ENCODE results near the gene CELF4. TPM values are rescaled to one million over a fixed set of nuclear protein-coding genes. Genes with fewer than 3 reads are reported as not detected.

Gene CELF4
- polyA plus RNA-seq, 5 donors, result 7.1 to 8.8 (median 8.5) TPM

- no peak for DNase-seq
These were observed 327.1 kb downstream of the CELF4 start for GRCh38 chr18:37238282-37239108.

- no peak for DNase-seq
These were observed 330.0 kb downstream of the CELF4 start for GRCh38 chr18:37235583-37235982.

DNA sequence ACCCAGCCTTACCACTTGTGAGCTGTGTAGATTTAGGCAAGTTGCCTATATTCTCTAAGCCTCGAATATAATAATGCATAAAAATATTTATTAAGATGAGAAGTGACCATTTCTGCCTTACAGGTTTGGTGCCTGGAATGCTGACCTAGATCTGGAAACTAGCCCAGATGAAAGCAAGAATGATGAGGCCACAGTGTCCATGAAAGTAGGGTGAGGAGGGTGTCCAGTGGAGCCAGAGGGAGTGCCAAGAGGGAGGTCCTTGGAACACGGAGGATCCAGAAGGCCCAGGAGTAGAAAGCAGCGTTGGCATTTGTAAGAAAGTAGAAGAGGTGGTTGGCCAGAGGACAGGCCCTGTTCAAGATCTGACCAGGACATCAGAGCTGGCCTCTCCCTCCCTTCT, 334.3 kb downstream of the CELF4 start:
- DNase-seq, result no peak

GRCh38 chr18:37230768-37231167, 334.8 kb downstream of the CELF4 start:
- DNase-seq, result no peak

- DNase-seq, result no peak
These were observed 340.3 kb downstream of the CELF4 start for GRCh38 chr18:37225279-37225678.

DNA sequence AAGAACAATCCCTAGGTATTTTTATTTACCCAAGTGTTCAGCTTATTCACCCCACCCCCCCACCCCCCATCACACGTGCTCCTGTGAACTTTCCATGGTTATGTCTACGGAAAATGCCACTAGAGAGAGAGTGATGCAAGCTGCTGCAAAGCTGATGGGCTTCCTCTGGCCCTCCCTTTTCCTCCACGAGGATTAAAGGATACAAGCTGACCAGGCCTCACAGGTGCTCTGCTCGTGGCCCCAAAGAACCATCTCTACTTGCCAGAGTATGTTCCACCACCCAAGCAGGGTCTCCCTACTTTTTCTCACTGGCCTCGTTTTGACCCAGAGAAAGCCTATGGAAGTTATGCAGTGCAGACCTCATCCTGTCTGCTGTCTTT, 342.6 kb downstream of the CELF4 start:
- no peak for DNase-seq

DNA sequence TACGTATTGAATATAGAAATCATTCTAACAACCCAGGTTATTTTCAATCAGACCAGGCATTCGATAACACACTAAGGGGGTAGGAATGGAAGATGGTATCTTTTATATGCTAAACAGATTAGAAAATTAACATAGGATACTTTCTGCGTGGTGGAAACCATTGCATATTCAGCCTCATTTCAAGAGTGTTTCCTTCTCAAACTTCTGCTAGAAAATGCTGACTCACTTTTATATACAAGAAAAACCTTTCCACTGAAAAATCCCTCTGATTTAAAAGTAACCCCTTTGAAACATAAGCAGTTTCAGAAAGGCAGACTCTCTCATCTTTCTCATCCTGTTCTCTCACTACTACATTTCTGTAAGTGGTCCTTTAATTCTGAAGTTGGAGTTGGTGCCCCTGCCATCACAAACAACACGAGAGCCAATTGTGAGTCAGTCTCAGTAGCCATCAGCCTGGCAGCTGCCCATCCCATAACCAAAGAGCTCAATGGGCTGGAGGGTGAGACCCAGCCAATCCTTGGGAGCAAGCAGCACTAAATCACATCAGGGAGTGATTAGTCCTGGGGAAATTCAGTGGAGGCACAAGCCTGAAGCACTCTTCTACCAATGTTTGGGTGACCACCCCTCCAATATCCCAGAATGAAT, 343.1 kb downstream of the CELF4 start:
- no peak for DNase-seq

GRCh38 chr18:37219257-37219656, 346.3 kb downstream of the CELF4 start:
- DNase-seq, result no peak

DNA sequence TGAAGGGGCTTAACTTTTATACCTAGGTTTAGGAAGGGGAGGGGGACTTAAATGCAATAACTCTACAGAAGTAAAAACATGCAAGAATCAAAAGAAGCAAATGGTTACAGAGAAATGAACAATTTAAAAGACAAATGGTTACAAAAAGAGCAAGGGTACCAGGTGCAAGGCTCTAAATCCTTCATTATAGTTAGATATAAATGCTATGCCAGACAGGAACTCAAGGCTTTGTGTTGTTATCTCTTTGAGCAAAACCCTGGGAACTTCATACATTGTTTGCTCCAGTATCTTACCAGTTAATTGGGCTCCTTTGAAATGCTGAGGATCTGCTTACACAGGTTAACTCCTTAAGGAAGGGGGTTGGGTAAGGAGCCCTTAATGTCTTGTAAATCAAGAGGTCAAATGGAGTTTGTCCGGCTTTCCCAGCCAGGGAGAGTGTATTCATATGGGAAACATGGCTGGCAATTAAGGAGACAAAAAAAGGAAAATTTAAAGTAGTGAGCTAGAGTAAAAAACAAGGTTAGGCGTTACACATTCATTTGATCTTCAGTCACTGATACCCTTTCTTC, 347.5 kb downstream of the CELF4 start:
- DNase-seq, result no peak

GRCh38 chr18:37210781-37211180, 354.8 kb downstream of the CELF4 start:
- DNase-seq, result no peak

GRCh38 chr18:37207343-37207742, 358.3 kb downstream of the CELF4 start:
- no peak for DNase-seq

- DNase-seq, result no peak
These were observed 365.9 kb downstream of the CELF4 start for GRCh38 chr18:37199741-37200140.
